NOMO-1 treated with DMSO at 0.1 percent for 48 hours (cell line): Measurements from ENCODE around the gene ANKS3.
A peak's percentile ranks its signal among the peaks of the same experiment; 100 is the strongest.

Source experiments
- DNase-seq: peaks from one replicate; lab custom pipeline; 2025; ENCODE audit not compliant: unreplicated experiment; lab: John Stamatoyannopoulos, UW

The ANKS3 gene

DNA sequence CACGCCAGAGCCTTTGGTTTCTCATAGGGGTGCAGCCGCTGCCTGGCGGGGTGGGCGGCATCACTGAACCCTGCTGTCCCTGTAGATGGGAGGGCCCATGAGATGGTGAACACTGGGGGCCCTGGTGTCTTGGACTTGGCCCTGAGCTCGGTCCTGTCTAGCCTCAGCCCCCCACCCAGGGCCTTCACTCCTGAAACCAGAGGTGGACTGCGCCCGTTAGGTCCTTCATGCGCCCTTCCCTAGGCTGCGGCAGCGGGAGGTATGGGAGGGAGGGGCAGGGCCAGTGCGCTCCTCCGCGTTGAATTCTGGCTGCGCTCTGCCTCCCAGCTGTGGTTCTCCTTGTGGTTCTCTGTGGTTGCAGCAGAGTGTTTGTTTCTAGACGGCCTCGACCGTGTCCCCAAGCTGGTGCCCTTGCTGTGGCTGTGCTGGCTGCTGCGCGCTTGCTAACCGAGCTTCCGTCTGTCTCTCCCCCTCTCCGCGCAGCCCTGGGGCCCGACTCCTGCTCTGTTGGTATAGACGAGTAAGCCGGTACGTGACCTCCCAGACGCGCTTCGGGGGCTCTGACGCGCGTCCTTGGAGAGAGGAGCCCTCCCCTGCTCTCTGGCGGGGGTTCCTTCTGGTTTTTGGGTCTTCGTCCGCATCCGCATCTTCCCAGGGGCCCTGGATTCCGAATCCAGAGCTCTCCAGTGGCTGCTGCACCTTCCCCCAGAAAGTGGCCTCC is 48.1 kb downstream of the ANKS3 start:
- no peak for DNase-seq

DNA sequence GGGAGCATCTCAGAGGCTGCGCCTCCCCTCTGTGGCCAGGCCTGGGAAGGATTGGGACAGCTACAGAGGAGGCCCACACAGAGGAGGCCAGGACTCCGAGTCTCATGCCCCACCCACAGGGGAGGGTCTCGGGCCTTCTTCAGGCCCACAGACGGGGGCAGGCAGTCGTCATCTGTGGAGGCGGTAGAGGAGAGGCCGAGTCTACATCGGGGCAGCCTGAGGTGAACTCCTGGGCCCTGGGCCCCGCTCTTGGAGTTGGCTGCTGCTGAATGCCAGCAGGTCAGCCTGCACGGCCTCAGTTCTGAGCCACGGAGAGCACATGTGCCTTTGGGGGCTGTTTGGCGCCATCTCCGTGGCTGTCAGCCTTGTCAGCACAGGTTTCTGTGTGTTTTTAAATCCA is 48.8 kb downstream of the ANKS3 start:
- DNase-seq = no peak

DNA sequence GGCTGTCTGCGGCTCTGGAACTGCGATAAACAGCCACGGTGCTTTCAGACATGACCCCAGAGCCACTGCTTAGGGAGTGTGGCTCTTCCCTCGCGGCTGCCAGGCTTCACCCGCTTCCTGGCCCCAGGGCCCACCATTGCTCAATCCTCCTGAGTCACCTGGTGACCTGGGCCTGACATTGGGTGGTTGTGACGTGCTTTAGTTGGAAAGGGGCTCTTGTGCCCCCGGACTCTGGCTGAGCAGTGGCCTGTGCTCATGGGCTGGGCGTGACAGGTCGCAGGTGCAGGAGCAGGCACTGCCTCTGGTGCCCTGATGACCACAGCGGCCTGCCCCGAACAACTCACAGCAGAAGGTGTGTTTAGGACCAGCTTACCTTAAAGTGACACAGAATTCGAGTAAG is 49.3 kb downstream of the ANKS3 start:
- DNase-seq = no peak

DNA sequence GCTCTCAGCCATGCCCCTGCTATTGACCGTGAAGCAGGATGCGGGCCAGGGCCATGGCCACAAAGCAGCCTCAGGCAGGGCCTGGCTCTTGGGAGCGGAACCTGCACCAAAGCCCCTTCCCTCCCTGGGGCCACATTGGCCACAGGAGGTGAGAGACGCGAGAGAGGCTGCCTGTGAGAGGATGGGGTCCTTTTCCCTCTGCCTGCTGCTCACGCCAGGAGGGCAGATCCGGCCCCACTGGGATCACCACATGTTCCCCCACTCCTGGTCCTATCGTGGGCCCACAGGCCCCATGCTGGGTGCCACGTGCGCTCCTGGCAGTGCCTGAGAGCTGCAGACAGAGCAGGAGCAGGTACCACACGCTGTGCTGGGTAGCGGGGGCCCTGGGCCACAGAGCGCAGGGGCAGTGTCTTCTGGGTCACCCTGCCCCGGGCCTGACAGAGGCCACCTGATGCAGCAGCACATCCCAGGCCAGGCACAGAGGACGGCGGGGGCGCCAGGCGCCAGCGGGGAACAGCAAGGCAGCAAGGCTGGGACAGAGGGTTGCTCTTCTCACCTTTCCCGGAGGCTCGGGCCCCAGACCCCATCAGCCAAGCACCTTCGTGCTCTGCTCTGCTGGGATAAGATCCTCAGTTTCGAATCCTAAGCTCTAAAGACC is 49.9 kb downstream of the ANKS3 start:
- no peak for DNase-seq

DNA sequence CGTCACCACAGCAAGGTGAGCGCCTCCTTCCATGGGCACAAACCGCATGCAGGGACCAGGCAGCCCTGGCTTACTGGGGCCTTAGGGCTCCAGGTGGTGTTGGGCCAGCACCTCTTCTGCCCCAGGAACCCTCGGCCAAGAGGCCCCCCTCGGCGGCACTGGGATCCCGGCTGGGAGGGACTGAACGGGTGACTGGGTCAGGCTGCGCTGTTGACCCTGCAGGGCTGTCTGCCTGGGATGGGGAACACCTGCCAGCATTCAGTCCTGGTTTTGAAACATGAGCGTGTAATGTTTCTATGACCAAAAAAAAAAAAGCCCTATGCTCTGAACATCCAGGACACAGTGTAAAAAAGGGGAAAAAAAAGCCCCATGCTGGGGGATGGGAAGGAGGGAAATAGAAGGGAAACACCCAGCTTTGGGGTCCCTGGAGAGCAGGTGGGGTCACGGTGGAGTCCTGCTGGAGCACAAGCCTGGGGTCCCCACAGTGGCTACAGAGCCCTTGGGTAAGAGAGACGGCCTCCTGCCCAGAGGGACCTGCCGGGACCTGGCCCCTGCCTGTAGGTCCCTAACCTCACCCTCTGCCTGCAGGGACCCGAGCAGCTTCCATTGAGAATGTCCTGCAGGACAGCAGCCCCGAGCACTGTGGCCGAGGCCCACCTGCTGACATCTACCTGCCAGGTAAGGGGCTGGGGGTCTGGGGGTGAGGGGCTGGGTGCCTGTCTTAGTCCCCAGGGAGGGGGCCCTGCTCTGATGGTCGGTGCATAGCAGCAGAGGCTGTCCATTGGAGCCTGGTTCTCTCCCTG is 50.6 kb downstream of the ANKS3 start:
- DNase-seq = no peak

DNA sequence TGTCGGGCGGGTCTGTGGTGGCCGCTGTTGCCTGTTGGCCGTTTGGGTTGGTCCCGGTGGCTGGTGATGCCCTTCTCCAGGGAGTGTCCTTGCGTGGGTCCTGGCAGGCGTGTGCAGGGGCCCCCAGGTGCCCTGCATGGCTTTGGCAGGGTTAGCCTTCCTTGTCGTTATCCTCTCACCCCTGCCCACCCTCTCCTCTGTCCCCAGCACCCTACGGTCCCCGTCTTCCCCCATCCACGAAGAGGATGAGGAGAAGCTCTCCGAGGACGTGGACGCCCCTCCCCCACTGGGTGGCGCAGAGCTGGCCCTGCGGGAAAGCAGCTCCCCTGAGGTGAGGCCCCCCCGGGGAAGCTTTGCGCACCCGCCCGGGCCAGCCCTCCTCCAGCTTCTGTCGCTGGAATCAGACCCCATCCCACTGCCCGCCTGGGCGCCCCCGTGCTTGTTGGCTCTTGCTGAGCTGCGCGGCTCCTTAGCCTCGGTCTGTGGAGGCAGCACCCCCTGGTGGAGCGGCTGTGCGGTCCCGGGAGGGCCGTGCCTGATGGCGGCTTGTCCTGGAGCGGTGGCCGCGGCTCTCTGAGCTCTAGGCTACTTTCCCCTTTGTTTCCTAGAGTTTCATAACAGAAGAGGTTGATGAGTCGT is 51.3 kb downstream of the ANKS3 start:
- DNase-seq = peak; percentile 67

DNA sequence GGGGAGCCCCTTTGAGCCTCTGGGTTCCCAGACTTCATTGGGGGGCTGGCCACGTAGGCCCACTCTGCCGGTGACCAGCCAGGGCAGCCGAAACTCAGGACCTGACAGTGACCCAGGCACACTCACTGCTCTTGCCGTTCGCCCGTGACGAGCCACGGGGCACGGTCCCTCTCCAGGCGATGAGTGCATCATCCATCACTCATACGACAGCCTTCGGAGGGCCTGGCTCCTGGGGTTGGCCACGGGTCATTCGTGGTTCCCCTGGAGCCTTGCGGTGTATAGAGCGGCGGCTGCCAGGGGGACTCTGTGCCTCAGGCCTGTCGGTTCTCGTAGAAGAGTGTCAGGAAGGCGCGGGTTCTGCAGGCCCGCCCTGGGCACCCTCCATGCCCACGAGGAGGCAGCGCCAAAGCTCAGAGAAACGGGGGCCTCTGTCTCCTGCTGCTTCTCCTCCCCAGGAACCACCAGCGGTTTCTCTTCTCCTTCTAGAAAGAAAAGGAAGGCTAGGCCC is 51.9 kb downstream of the ANKS3 start:
- DNase-seq = peak; percentile 63

DNA sequence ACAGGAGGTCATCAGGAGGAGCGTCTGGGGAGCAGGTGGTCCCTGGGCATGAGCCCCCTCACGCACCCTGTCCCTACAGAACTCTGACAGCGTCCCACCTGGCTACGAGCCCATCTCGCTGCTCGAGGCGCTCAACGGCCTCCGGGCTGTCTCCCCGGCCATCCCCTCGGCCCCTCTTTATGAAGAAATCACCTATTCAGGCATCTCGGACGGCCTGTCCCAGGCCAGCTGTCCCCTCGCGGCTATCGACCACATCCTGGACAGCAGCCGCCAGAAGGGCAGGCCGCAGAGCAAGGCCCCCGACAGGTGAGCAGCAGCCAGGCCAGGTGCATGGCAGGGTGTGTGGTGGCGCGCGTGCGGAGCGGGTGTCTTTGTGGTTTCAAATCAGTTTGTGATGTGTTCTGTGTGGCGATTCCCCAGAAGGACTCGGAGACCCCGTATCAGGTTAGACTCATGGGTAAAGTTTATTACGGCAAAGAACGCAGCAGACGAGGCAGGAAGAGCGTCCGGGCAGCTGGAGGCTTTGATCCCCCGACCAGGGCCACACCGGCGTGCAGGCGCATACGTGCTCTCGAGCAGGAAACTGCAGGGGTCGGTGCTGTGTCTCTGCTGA is 52.5 kb downstream of the ANKS3 start:
- no peak for DNase-seq

DNA sequence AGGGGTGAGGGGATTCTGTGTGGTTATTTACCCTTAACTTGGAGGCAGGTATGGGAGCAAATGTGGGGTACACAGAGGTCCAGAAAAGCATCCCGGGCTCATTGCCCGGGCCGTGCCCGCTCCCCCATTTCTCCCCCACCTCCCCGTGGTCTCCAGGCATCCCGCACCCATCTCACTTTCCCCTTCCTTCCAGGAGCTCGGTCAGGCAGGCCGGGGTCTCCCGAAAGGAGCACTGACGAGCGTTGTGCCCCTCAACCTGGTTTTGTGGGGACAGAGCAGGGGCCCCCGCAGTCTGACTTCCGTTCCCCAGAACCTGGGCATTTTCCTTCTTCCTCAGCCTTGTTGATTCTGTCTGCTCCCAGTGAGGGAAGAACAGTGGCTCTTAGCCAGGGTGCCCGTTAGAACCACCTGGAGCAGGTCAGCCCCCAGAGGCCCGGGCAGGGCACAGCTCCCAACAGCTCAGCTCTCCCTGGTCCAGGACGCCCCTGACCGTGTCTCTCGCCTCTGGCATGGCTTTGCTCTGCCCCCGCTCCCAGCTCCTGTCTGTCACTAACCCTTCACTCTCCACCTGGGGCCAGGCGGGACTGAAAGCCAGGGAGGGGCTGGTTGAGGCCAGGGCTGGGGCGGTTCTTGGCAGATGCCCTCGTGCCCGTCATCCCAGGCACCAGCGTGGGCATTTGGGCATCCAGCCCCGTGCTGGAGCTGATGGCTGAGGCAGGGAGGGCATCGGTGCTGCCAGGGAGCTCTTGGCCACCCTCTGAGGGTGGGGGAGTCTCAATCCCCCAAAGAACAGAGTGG is 53.2 kb downstream of the ANKS3 start:
- no peak for DNase-seq

DNA sequence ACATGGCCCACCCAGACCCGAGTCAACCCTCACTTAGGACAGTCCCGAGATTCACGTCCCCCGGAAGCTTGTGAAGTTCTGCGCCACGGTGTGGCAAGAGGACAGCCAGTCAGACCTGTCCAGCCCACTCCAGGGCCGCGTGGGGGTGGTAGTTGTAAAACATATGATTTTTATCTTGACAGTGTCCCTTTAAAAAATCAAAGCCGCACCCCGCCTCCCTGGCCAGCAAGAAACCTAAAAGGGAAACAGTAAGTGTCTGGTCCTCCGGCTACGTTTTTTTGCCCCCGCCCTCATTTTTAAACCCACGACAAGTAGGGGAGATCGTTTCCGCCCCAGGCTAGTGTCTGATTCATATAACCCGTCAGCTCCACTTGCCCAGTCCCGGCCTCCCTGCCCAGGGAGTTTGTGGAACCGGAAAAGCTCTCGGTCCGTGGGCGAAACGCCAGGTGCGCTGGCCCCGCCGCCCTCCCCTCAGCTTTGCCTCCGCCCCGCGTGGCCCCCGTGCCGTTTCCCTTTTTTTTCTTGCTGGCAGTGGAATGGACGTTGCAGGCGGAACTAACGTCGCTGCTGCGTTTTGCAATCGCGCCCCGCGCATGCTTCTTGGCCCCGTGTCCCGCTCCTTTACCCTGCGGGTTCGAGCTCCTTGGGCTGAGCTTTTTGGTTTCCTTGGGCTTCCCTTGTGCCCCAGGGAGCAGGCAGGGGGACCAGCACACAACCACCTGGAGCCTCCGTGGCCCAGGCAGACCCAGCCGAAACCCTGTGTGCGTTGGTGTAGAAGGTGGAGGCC is 54.0 kb downstream of the ANKS3 start:
- DNase-seq = peak; percentile 98

DNA sequence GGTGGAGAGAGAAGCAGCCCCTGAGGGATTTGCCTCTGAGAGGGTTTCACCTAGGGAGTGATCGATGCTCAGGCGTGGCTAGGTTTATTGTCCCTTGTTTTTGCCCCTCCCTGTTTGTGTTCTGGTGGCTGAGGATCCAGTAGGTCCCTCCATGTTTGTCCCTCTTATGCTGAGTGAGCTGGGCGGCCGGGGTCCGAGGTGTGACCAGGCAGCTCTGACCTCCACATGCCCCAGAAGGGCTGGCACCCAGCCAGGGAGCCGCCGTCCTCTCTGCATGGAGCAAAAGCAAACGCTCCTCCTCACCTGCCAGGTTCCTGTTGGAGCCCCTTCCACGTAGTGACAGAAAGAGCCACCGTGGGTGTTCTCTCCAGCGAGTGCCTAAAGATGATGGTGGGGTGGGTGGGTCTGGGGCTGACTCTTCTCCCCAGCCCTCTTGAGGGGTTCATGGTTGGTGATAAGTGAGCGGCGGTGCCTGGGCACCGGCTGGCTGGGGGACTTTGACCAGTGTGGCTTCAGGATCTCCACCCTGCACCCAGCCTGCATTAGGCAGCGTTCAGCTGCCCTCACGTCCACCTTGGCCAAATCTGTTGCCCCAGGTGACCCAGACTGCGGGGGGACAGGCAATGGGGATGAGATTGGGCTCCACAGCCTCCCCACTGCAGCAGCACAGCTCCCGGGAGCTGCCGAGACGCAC is 54.8 kb downstream of the ANKS3 start:
- no peak for DNase-seq

DNA sequence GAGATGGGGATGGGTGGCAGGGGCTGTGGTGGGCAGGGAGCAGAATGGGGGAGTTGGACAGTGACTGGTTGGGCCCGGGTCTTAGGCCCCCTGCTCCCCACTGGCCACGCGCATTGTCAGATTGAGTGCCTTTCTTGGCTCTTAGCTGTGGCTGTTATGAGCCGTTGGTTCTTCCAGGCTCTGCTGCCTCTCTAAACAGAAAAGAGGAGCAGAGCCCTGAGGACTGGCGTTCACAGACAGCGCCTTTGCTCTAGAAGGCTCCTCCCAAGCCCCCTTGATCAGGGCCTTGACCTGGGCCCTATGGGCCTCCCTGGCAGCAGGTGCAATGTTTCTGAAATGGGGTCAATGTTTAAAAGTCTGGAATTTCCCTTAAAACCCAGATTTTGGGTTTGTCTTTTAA is 55.5 kb downstream of the ANKS3 start:
- DNase-seq = no peak

DNA sequence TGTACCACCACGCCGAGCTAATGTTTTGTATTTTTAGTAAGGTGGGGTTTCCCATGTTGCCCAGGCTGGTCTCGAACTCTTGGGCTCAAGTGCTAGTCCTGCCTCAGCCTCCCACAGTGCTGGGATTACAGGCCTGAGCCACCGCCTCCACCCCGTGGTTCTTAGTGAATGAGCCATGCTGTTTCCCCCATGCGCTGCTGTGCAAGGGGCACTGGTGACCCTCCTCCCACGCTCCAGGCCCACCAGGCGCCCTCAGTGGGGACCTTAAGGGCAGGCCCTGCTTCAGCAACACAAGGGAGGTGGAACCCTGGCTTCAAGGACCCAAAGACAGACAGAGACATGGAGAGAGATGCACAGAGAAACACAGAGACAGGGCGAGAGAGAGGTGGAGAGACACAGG is 56.1 kb downstream of the ANKS3 start:
- DNase-seq = no peak

DNA sequence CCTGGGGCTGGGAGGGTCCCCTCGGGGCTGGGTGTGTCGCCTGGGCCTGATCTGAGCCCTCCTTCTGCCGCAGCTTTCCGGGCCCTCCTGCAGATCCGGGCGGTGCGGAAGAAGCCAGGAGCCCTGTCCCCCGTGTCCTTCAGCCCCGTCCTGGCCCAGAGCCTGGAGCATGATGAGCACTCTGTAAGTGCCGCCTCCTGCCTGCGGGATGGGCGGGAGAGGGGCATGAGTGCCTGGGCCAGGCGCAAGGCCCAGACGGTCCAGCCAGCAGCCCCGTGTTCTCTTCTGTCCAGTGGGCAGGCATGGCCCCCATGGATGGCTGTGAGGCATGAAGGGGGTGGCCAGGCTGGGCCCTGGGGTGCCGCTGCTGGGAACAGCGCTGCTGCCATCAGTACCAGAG is 56.7 kb downstream of the ANKS3 start:
- DNase-seq = no peak

DNA sequence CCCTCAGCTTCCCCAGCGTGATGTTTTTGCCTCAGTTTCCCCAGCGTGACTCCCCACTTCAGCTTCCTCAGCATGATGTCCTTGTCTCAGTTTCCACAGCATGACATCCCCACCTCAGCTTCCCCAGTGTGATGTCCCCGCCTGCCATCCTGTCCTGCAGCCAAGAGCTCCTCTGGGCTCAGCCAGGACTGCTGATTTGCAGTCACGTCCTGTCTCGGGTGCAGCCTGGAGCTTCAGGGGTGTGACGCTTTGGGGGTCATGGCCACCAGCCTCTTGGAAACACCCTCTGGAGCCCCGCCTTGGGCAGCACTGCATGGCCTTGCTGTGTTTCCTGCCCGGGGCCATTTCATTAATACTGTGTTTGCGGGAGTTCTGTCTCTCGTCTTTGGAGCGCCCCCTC is 57.2 kb downstream of the ANKS3 start:
- DNase-seq = no peak

DNA sequence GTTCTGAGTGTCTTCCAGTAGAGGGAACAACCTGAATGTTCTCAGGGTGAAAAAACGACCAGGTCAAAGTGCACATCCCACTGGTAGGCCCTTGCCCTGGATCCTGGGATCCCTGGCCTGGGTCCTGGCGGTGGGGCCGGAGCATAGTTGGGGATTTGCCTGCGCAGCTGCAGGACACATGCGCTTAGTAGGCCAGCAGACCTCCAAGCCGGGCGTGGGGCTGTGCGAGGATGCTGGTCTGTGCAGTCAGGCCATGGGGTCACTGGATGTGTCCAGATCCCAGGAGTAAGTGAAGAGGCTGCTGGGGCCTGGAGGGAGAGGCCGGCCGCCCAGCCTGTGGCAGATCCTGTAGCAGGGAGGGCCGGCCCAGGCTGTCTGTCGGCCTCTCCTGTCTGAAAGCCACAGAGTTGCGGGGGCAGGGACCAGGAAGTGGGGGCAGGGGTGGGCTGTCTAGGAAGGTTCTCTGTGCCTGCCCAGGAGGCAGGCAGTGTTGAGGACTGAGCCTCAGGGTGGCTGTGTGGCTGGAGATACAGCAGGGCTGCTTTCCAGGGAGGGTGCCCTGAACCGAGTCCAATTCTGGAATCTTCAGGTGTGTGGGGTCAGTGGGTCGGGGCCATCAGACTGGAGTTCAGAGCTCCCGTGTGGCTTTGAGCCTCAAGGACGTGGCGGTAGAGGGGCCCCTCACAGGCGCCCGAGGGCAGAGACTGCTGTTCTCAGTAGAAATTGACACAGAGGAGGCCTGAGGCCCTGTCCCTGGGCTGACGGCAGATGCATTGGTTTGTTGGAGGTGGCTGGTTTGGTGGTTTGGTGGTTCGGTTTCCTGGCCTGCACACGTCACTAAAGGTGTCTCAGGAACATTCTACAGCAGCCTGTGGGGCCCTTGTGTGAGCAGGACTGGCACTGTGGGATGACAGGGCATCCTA is 57.9 kb downstream of the ANKS3 start:
- DNase-seq = no peak

DNA sequence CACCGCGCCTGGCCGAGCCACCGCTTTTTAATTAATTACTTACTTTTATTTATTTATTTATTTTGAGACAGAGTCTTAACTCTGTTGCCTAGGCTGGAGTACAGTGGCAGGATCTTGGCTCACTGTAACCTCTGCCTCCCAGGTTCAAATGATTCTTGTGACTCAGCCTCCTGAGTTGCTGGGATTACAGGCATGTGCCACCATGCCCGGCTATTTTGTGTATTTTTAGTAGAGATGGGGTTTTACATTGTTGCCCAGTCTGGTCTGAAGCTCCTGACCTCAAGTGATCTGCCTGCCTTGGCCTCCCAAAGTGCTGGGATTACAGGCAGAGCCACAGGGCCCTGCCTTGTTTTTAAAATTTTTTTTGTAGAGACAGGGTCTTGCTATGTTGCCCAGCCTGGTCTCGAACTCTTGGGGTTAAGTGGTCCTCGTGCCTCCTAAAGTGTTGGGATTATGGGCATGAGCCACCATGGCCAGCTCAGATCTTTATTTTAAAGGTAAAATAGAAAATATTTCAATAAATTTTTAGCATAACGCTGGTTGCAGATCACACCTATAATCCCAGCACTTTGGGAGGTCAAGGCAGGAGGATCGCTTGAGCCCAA is 59.0 kb downstream of the ANKS3 start:
- DNase-seq = no peak
